Muscle of arm (tissue), 12 donors: ENCODE measurements around the gene LILRB4. TPM values are rescaled to one million over a fixed set of nuclear protein-coding genes. Genes with fewer than 3 reads are reported as not detected.
"Not testable (repeated sequence)": the region's sequence is repeated elsewhere in the genome, so short reads cannot be mapped to it uniquely, and the experiment has no call there.

ENCODE experiments used
- DNase-seq: peaks from one replicate; pipeline ENCODE4 v3.0.0-alpha.2; 2013
- polyA plus RNA-seq, 12 donors: library from polyadenylated mRNA; unstranded; fragments of 120-200 nt; gene quantifications; one replicate each; pipeline ENCODE4 v1.2.1, GENCODE V29; 2013; ENCODE audit not compliant: insufficient read length in 12 of 12

Gene LILRB4
- polyA plus RNA-seq, 12 donors, result 0.49 to 3.2 (median 0.91) TPM; not detected in 2

DNA sequence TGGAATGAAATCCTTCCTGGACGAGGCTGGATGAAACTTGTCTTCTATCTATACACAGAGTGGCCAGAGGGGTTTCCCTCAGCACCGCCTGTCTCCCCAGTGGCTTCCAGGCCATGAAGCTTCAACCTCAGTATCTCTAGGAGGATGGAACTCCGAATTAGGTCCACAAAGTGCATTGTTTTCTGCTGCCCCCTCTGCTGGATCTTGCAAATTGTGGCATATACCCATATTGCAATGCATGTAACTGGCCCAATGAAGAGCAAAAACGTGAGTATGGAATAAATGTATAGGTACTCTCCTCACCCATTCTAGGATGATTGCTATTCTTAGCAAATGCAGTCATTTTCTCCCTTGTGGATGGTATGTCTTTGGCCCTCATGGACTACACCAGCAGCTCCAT, 14.7 kb upstream of the LILRB4 start:
- DNase-seq, result no peak

DNA sequence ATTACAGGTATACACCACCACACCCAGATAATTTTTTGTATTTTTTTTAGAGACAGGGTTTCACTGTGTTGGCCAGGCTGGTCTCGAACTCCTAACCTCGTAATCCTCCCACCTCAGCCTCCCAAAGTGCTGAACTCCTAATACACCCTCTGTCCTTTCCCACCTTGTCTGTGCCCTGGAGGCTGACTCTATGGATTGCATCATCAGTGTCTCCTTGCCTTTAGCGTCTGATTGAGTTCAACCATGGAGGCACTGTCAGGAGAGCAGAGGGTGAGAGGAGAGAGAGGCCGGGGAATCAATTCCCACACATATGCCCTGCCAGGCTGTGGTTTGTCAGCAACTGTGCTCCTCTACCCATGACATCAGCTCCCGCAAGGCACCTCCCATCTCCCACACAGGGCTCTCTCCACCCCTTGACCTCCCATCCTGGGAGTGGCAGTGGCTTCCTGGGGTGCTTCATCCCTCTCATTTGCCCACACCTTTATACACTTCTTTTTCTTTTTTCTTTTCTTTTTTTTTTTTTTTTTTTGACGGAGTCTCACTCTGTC, 12.6 kb upstream of the LILRB4 start:
- no peak for DNase-seq

DNA sequence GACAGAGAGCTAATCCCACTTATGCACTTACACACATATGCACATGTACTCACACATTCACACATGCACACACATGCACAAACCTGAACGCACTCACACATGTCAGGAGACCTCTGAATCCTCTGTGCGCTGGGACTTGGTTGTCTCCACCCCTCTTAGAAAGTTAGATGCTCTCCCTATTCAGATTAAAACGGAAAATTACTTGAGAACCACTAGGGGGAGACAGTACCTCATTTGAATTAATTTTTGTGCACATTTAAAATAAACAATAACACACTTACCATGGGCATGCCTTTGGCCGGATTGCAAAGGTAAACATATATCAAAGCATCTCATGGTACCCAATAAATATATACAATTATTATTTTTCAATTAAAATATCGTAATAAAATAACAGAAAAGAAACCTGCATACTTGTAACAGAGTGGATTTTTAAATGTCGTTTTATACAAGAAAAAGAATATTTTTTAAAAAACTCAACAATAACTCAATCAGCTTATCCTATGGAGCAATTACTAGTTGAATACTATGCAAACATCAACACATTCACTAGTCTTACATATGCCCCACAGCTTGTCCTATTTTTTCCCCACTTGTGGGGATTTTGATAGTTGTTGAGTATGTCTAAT, 9.5 kb upstream of the LILRB4 start:
- DNase-seq, result no peak

DNA sequence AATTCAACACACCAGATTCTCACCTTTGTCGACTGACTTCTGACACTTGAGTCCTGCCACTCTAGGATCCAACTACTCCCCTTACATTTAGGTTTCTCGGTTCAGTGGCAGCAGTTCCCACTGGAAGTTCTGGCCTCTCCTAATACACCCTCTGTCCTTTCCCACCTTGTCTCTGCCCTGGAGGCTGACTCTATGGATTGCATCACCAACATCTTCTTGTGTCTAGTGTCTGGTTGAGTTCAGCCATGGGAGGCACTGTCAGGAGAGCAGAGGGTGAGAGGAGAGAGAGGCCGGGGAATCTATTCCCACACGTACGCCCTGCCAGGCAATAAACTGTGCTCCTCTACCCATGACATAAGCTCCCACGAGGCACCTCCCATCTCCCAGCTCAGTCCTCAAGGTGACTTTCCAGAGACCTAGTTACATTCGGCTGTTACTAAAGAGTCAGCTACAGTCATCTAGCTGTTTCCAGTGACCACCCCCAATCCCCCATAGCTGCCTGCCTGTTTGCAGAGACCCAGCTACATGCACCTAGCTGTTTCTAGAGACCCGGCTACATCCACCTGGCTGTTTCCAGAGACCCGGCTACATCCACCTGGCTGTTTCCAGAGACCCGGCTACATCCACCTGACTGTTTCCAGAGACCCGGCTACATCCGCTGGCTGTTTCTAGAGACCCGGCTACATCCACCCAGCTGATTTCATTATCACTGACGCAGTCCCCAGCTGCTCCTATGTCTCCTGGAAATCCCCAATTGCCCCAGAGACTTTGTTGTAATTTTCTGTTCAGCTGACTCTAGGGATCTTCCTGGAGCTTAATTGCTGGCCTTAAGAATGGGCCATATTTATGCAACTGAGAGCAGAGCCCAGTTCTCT, 8.1 kb upstream of the LILRB4 start:
- DNase-seq, result no peak

DNA sequence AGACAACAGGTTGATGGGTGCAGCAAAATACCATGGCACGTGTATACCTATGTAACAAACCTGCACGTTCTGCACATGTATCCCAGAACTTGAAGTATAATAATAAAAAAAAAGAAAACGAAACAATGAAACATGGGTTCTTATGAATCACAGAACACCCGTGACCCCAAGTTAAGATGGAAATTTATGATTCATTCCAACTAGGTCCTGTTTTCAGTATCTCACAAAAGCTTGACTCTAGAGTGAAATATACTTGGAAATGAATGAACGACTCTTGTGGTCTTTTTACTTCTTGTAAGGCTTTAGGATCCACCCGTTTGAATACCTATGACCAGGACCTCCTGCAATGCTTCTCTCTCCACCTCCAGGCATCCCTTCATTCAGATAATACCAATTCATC, 3.5 kb upstream of the LILRB4 start:
- no peak for DNase-seq

DNA sequence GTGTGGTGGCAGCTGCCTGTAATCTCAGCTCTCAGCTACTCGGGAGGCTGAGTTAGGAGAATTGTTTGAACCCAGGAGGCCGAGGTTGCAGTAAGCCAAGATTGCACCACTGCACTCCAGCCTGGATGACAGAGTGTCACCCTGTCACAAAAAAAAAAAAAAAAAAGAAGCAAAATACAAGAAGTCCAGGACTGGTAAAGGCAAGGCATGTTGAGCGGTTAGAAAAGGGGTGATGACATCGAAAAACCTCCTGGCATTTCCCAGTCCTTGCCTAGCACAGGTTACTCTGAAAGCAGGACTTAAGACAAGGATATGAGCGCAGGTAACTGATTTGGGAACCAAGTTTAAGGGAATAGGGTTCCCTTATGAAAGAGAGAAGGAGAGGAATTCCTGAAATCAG, 2.5 kb upstream of the LILRB4 start:
- DNase-seq, result no peak

DNA sequence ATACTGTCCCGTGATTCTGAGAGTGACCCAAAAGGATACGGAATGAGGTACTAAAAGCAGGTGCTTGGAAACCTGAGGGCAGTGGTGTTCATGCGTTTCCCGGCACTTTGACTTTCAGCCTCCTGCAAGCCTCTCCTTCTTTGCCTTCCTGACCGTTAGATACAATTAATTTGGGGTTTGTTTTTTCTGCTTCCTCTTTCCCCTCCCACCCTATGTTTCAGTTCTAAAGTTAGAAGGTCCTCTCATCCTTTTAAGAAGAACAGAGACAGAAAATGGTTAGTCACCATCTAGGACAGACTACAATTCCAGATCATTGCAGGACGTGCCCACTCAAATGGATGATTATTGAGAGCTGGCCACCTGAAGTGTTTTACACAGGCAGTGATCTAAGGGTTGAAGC, 1.8 kb upstream of the LILRB4 start:
- DNase-seq, result no peak

DNA sequence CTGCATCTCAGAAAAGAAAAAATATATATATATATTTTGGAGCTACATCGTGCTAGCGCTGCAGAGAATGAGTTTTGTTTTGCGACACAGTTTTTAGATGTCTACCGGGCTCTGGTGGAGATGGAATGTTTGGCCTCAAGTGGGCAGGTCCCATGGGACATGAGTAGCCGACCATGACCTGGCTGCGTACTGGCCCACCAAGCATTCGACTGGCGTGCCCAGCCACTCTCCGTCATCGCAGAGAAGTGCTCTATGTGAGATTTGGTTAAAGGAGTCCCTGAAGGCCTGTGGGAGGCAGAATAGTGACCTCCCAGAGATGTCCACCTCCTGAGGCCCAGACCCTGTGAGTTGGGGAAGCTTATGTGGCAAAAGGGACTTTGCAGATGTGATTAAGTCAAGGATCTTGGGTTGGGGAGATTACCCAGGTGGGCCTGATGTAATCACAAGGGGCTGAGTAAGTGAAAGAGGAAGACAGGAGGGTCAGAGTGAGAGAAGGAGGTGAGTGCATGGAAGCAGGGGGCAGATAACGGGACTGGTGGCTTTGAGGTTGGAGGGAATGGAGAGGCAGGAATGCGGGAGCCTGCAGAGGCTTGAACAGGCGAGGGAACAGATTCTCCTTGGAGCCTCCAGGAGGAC, 821 bp upstream of the LILRB4 start:
- DNase-seq, result no peak

DNA sequence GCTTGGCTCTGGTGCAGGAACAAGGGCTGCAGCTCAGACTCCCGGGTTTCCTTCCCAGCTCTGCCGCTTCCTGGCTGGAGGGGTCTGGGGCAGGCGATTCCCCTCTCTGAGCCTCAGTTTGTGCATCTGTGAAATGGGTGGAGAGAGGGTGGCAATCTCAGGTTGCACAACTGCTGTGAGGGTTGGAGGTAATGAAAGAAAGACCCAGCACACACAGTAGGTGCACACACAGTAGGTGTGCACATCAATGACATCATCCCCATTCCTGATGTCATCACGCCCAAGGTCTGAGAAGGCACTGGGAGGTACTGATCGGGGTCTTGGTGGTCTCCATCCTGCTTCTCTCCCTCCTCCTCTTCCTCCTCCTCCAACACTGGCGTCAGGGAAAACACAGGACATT, 2.7 kb downstream of the LILRB4 start:
- no peak for DNase-seq

DNA sequence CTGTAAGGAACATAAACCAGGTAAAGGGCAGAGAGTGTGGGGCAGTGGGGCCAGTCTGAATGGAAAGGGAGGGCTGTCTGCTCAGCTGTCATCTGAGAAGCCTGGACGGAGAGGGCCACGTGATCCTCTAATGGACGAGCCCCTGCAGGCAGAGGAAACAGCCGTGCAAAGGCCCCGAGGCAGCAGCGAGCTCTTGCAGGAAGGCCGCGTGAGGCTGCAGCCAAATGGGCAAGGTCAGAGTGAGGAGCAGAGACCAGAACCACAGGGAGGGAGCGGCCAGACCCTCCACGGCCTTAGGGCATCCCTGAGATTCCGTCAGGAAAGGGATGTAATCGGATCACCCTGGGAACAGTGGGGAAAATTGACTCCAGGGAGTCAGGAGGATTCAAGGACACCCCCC, 4.4 kb downstream of the LILRB4 start:
- no peak for DNase-seq

DNA sequence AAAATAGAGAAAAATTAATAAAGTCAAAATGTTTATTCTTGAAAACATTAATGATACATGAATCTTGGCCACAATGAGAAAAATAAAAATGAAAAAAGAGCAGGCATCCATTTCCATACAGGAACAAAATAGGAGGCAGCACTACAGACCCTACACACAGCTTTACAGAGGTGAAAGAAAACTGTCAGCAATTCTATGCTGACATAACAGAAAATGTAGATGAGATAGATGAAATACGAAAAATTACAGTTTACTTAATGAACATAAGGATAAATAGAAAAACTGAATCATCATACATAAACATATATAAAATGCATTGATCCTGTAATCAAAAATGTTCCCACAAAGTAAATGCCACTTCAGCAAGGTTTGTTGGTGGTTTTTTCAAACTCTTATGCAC, 5.6 kb downstream of the LILRB4 start:
- DNase-seq, result no peak

DNA sequence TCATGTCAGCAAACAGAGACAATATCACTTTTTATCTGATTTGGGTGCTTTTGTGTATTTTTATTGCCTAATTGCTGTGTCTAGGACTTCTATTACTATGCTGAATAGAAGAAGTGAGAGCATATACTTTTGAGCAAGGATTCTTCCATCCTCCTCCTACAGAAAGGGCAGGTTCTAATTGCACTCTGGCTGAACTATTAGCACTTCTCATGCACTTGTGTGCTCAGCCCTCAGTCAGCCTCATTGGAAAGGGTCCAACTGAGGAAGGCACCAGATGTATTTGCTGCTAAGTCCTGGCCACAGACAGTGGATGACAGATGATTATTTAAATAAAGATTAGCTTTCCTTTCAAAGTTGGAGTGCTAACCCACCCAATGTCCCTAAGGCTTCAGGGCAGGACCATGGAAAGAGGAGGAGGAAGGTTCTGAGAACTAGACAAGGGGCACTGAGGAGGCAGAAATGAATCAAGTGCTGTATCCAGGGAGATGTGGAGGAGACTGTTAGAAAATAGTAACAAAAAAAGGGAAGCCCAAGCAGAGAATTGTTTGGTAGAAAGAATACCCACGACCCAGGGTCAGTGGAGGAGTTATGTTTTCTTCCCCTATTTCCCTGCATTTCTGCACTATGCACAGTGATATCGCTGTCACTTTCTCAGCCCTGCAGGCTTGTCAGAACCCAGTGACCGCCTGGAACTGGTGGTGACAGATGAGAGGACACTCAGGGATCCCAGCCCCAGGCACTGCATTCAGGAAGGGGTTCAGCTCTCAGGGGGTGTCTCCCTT, 8.0 kb downstream of the LILRB4 start:
- DNase-seq, result no peak

DNA sequence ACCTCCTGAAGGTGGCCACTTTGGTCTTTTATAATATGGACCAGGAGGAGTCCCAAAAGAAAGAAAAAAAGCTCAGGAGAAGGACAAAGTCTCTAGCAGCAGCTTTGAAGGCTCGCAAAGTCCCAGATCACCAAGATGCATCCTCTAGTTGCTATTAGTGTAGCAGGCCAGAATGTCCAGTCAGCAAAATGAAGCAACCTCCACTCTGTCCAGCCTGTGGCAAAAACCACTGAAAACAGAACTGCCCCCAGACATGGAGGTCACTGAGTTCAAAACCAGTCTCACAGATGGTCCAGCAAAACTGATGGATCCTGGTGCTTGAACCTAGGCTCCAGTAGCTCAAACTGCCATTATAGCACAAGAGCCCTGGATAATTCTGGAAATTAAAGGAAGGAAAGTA, 10.4 kb downstream of the LILRB4 start:
- DNase-seq, result no peak

DNA sequence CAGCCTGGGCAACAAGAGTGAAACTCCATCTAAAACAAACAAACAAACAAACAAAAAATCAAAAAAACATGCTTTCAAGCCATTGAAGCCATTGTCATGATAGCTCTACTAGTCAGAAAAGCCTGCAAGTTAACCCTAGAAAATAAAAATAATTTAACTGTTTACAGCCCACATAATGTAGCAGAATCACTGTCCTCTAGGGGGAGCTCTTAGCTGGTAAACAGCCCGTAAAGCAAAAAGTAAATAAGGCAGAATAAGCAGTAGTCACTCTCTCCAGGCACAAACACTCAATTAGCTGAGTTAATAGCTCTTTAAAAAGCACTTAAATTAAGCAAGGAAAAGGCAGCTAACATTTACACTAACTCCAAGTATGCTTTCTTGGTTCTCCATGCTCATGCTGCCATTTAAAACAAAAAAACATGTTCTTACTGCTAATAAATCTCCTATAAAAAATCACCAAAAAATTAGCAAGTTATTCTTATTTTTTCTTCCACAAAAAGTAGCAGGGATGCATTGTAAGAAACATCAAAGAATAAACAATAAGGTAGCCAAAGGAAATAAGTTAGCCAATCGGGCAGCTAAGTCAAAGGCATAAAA, 11.3 kb downstream of the LILRB4 start:
- DNase-seq, result no peak

DNA sequence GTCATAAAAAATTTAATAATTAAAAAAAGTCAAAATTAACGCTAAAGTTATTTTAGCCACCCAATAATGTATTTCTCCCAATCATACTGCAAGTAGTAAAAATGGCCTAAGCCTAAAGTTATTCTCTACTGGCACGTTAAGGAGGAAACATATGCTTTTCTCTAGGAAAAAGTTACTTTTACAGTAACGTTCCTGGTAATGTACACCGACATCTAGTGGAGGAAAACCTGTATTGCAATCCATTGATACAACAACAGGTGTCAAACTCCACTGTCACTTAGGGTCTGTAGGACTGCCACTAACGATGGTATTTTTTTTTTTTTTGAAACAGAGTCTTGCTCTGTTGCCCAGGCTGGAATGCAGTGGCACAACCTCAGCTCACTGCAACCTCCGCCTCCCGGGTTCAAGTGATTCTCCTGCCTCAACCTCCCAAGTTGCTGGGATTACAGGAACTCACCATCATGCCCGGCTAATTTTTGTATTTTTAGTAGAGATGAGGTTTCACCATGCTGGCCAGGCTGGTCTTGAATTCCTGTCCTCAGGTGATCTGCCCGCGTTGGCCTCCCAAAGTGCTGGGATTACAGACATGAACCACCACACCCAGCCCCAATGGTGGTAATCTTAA, 13.5 kb downstream of the LILRB4 start:
- peak; percentile 41 for DNase-seq

DNA sequence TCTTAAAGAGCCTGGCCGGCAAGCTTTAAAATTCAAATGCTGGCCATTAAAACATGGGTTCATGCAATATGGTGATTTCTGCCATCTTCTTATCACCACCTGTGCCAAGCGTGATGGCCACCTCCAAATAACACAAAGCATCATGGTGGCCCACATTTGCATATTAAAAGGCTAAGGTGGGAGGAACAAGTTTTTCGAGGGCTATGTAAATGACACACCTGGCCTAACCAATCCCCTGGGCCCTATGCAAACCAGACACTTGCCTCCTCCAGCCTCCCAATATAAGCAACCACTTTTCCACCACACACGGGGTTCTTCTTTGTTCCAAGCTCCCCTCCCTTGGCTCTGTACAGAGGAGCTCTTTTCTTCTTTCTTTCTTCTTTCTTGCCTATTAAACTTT, 14.4 kb downstream of the LILRB4 start:
- no peak for DNase-seq

DNA sequence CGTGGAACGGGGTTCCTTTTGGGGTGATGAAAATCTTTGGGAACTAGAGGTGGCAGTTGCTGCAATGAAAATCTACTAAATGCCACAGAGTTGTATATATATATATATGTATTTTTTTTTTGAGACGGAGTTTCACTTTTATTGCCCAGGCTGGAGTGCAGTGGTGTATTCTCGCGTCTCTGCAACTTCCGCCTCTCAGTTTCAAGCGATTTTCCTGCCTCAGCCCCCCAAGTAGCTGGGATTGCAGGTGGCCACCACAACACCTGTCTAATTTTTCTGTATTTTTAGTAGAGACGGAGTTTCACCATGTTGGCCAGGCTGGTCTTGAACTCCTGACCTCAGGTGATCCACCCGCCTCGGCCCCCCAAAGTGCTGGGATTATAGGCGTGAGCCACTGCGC, 18.8 kb downstream of the LILRB4 start:
- DNase-seq, result not testable (repeated sequence)

DNA sequence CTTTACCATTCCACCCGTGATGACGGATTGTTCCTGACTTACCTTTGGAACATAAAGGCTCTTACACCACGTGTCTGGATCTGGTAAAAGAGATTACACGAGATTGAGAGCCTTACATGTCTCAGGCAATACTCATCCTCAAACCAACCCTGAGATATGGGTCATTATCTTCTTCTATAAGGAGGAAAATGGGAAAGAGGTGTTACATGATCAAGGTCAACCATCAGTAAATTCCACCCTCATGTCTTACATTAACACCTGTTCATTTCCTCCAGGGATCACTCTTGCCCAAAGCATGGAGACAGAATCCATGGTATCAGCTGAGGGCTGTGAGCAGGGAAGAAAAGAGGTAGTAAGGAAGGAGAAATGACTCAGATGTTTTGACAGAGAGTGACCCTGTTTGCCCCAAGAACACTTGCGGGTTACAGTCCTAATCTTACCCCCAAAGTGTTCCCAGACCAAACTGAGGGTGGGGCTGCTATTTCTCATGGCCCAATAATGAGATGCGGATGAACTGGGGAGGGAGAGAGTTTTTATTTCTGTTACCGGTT, 19.6 kb downstream of the LILRB4 start:
- no peak for DNase-seq

DNA sequence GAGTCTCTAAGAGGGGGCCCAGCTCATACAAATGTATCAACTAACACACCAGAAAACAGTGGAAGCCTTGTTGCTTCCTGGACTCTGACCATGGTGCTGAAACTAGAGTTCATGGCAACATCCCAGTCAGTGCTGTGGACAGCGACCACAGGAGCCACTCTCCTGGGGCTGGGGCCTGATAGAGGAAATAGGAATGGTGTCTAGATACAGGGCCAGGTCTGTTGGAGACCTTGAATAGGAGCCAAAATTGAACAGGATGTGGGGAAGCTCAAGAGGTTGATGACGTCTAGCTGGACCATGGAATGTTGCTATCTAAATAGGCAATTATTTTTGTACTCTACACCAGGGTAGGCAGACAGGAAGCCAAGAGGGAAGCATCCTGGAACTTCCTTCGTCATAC, 21.7 kb downstream of the LILRB4 start:
- DNase-seq, result peak; percentile 20

DNA sequence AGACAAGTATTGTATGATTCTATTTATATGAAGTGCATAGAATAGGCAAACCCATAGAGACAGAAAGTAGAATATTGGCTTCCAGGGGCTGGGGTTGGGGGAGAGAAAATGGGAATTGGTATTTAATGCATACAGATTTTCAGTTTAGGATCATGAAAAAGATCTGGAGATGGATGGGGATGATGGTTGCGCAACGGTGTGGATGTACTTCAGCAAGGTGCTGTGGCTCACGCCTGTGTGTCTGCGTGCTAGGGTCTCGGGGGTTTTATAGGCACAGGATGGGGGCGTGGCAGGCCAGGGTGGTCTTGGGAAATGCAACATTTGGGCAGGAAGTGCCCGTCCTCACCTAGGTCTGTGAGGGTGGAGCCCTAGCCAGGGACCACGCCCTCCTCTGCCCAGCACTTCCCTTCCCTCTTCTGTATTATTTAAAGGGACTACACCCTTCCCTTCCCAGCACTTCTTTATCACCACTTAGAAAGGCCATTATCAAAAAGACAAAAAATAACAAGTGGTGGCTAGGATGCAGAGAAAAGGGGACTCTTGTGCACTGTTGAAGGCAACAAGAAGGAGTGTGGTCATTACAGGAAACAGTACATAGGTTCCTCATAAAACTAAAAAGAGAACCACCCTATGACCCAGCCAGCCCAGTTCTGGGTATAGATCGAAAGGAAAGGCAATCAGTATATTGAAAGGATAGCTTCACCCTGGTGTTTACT, 29.0 kb downstream of the LILRB4 start:
- no peak for DNase-seq
